HG02852 (cell line): ENCODE data around the gene SARS2.
"Not testable (repeated sequence)": the region's sequence is repeated elsewhere in the genome, so short reads cannot be mapped to it uniquely, and the experiment has no call there.

Experiments
- ATAC-seq: cut with Tn5 transposase; IDR thresholded peaks from one replicate; pipeline ENCODE4 v1.9.1; 2021; ENCODE audit warnings: mild to moderate bottlenecking, moderate library complexity; ENCODE audit not compliant: unreplicated experiment

SARS2 gene

GRCh38 chr19:38894968-38895367 is 35.6 kb downstream of the SARS2 start:
- no peak for ATAC-seq

GRCh38 chr19:38893341-38893771 is 37.2 kb downstream of the SARS2 start:
- ATAC-seq = no peak

GRCh38 chr19:38892841-38893240 is 37.7 kb downstream of the SARS2 start:
- ATAC-seq = no peak

- ATAC-seq = no peak
These were observed 38.8 kb downstream of the SARS2 start for GRCh38 chr19:38891771-38892170.

GRCh38 chr19:38890686-38891085 is 39.9 kb downstream of the SARS2 start:
- no peak for ATAC-seq

- no peak for ATAC-seq
These were observed 40.8 kb downstream of the SARS2 start for GRCh38 chr19:38889803-38890202.

- no peak for ATAC-seq
These were observed 41.7 kb downstream of the SARS2 start for GRCh38 chr19:38888876-38889275.

GRCh38 chr19:38884691-38885090 is 45.9 kb downstream of the SARS2 start:
- not testable (repeated sequence) for ATAC-seq

- no peak for ATAC-seq
These were observed 47.3 kb downstream of the SARS2 start for GRCh38 chr19:38883286-38883685.

- ATAC-seq = no peak
These were observed 49.5 kb downstream of the SARS2 start for GRCh38 chr19:38880882-38881609.

- no peak for ATAC-seq
These were observed 50.3 kb downstream of the SARS2 start for GRCh38 chr19:38880076-38880881.

GRCh38 chr19:38879400-38879751 is 51.2 kb downstream of the SARS2 start:
- no peak for ATAC-seq

- ATAC-seq = no peak
These were observed 51.8 kb downstream of the SARS2 start for GRCh38 chr19:38878575-38879399.

GRCh38 chr19:38877781-38878574 is 52.6 kb downstream of the SARS2 start, which contains the start of gene RINL:
TSS of gene RINL (minus strand) at chr19:38878275. CDS start at chr19:38876742, 1,533 bp downstream.
- no peak for ATAC-seq

GRCh38 chr19:38875656-38876395 is 54.7 kb downstream of the SARS2 start:
- no peak for ATAC-seq

- ATAC-seq = not testable (repeated sequence)
These were observed 57.2 kb downstream of the SARS2 start for GRCh38 chr19:38873400-38873799.

GRCh38 chr19:38870612-38871011 is 60.0 kb downstream of the SARS2 start:
- ATAC-seq = no peak

- no peak for ATAC-seq
These were observed 60.5 kb downstream of the SARS2 start for GRCh38 chr19:38869836-38870607.
